HG02763 (cell line): ENCODE measurements around the gene DCAF12L2.
"Not testable (repeated sequence)": the region's sequence is repeated elsewhere in the genome, so short reads cannot be mapped to it uniquely, and the experiment has no call there.

Experiments
- ATAC-seq: cut with Tn5 transposase; IDR thresholded peaks from one replicate; pipeline ENCODE4 v1.9.1; 2021; ENCODE audit warnings: mild to moderate bottlenecking, moderate library complexity; ENCODE audit not compliant: unreplicated experiment

Gene DCAF12L2

GRCh38 chrX:126165721-126166461 is at the start of gene DCAF12L2:
TSS of gene DCAF12L2 (minus strand) at chrX:126166289. CDS start at chrX:126165924, 365 bp downstream.
- ATAC-seq, result no peak

GRCh38 chrX:126190888-126191287 is 24.8 kb upstream of the DCAF12L2 start:
- ATAC-seq, result not testable (repeated sequence)

GRCh38 chrX:126177133-126177840 is 11.2 kb upstream of the DCAF12L2 start:
- ATAC-seq, result no peak

GRCh38 chrX:126170720-126171119 is 4.6 kb upstream of the DCAF12L2 start:
- ATAC-seq, result no peak

- no peak for ATAC-seq
Measured at GRCh38 chrX:126167560-126167959, 1.5 kb upstream of the DCAF12L2 start.

- no peak for ATAC-seq
Measured at GRCh38 chrX:126165401-126165720, 728 bp downstream of the DCAF12L2 start.

GRCh38 chrX:126164689-126165400 is 1.2 kb downstream of the DCAF12L2 start:
- no peak for ATAC-seq

- ATAC-seq, result no peak
Measured at GRCh38 chrX:126164226-126164625, 1.9 kb downstream of the DCAF12L2 start.

GRCh38 chrX:126141014-126141413 is 25.1 kb downstream of the DCAF12L2 start:
- ATAC-seq, result no peak

GRCh38 chrX:126137899-126138298 is 28.2 kb downstream of the DCAF12L2 start:
- no peak for ATAC-seq

GRCh38 chrX:126124721-126125120 is 41.4 kb downstream of the DCAF12L2 start:
- ATAC-seq, result no peak
